NCI-H510A (cell line): ENCODE results near the gene C2orf92.
"Not testable (repeated sequence)": the region's sequence is repeated elsewhere in the genome, so short reads cannot be mapped to it uniquely, and the experiment has no call there.

Experiments used
- DNase-seq: peaks from one replicate; lab custom pipeline; 2025; lab: John Stamatoyannopoulos, UW

The C2orf92 gene

DNA sequence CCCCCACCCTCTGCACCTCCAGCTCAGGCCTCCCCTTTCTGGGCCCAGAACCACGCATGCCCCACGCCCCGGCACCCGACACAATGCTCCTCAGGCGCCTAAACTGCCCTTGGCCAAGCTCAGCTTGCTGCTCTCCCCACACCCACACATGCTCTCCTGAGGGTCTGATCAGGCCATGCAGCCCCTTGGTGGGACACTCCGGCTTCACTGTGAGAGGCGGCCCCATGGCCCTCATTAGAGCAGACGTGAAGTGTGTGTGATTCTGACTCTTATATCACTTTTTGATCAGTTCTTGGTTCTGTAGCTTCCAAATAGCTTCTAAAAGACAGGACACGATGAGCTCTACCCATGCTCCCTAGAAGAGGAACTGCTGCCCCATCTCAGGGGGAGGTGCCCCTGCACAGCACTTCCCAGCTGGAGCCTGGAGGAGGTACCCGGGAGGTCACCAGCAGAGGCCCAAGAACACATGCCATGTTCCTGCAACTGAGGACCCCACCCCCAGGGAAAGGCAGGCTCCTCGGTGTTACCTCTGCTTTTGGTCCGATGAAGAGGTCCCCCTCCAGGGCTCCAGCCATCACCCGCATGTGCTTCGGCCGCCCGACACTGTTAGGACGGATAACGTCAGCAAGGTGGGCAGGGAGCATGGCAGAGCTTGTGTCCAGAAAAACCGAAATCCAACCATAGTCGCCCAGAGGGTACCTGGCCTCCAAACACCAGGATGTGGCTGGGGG, 9.3 kb upstream of the C2orf92 start:
- no peak for DNase-seq

- DNase-seq = no peak
These were observed 8.6 kb upstream of the C2orf92 start for GRCh38 chr2:97660775-97661389.

GRCh38 chr2:97661927-97662326, 7.6 kb upstream of the C2orf92 start:
- no peak for DNase-seq

GRCh38 chr2:97662386-97662894, 7.1 kb upstream of the C2orf92 start:
- DNase-seq = no peak

DNA sequence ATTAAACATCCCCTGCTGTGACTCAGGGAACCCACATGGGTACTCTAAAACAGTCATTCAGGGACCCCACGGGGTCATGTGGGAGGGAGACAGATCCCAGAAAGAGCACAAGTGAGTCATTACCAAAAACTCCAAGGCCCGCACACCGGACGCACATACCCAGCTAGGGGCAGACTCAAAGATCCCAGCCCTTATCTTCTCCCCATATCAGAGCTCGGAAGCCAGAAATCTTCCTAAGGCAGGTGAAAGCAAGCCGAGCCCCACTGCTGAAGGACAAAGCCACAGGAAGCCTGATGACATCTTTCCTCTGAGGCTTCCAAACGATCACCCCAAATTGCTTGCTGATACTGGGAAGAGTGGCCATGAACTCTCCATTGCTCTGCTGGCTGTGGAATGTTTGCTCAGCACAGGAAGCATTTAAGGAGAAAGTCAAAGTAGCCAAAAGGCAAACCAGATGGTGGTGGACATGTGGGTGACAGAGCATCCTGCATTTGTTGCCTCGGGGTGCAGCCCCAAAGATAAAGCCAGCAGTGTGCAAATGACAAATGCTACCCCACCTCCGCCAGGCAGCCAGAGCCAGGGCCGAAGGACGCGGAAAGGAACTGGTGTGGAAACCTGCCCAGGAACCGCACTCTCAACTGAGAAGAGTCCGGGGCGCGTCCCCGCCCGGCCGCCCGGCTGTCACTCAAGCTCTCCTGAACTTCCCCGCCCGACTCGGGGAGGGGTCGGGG, 6.5 kb upstream of the C2orf92 start:
- peak; percentile 22 for DNase-seq

GRCh38 chr2:97663626-97663961, 5.9 kb upstream of the C2orf92 start:
- DNase-seq = no peak

DNA sequence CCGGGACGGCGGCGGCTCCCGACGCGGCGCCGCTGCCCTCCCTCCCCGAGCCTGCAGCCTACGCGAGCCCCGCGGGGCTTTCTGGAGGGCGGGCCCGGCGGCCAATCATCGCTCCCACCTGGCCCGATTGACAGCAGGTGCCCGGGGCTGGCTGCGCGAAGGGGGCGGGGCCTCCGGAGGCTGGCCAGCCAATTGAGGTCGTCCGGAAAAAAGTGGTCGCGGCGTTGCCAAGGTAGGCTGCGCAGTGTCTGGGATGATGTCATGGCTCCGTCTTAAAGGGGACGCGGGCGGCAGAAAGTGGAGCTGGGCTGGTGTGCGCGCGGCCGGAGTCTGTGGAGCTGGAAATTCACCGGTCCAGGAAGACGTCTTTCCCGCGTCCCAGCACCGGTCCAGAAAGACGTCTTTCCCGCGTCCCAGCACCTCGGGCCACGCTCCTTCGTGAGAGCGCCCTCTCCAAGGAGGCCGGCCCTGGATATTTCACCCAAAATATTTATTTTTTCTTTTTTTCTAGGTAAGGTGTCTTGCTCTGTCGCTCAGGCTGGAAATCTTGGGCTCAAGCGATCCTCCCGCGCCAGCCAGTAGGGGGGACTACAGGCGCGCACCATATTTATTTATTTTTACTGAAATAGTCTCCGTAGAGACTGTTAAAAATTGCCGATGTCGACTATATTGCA, 5.4 kb upstream of the C2orf92 start, which contains the start of gene ACTR1B:
Gene ACTR1B, minus strand, starts transcription at position 83 of the 674 bp plus-strand sequence. CDS start 154 bp downstream, outside the sequence.
- DNase-seq = peak; percentile 86

GRCh38 chr2:97664636-97664970, 4.9 kb upstream of the C2orf92 start:
- DNase-seq = peak; percentile 13

GRCh38 chr2:97670471-97670870, 958 bp downstream of the C2orf92 start:
- no peak for DNase-seq

GRCh38 chr2:97671526-97671925, 2.0 kb downstream of the C2orf92 start:
- DNase-seq = no peak

GRCh38 chr2:97672606-97673140, 3.2 kb downstream of the C2orf92 start:
- DNase-seq = not testable (repeated sequence)

- DNase-seq = no peak
These were observed 3.8 kb downstream of the C2orf92 start for GRCh38 chr2:97673182-97673914.

GRCh38 chr2:97673915-97674283, 4.4 kb downstream of the C2orf92 start:
- DNase-seq = no peak

DNA sequence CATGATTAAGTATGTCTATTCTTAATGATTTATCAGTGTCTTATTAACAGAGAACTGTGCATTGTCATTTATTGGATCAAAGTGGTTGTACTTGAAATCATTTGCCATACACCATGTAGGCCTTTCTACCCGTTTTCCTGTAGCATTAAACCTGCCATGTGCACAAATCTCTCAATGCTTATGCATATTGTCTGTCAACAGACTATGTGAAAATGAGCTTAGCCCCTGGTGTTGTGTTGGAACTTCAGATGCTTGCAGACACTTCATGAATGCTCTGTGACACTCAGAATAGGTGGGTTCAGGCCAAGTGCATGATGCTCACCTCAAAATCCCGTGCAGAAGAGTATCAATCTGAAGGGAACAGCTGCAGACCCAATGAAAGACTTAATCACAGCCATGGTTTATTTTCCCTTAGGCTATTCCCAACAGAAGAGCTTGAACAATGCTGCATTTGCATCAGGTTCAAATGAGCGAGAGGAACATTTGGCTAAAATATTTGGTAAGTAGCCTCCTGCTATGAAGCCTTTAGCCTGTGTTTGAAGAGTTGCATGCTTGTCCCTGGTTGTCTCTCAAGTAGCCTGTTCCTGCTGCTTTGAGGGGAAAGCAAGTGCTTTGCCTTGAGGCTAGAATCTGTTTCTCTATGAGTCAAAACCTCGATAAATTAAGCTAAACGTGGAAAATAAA, 6.1 kb downstream of the C2orf92 start:
- DNase-seq = no peak

DNA sequence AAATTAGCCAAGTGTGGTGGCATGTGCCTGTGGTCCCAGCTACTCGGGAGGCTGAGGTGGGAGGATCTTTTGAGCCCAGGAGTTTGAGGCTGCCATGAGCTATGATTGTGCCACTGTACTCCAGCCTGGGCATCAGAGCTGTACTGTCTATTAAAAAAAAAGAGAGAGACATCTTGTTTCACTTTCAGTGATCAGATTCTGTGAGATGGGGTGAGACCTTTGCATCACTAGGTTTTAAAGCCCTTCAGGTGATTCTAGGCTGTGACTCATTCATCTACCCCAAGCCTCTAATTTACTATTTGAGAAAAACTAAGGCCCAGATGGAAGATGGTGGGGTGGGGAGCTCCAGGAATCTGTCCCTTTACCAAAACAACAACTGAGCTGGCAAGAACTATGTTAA, 7.1 kb downstream of the C2orf92 start:
- DNase-seq = no peak

GRCh38 chr2:97677480-97677879, 8.0 kb downstream of the C2orf92 start:
- DNase-seq = no peak

DNA sequence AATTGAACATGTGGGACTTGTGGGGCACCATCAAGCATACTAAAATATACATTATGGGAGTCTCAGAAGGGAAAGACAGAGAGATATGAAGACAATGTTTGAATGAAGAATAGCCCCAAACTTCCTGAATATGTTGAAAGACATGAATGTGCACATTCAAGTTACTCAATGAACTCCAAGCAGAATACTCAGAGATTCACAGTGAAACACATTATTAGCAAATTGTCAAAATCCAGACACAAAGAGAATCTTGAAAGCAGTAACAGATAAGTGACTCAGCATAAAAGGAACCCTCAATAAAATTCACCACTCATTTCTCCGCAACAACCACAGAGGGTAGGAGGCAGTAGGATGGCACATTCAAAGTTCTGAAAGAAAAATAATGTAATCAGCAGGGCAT, 8.8 kb downstream of the C2orf92 start:
- no peak for DNase-seq

- DNase-seq = not testable (repeated sequence)
These were observed 17.7 kb downstream of the C2orf92 start for GRCh38 chr2:97687235-97687634.

DNA sequence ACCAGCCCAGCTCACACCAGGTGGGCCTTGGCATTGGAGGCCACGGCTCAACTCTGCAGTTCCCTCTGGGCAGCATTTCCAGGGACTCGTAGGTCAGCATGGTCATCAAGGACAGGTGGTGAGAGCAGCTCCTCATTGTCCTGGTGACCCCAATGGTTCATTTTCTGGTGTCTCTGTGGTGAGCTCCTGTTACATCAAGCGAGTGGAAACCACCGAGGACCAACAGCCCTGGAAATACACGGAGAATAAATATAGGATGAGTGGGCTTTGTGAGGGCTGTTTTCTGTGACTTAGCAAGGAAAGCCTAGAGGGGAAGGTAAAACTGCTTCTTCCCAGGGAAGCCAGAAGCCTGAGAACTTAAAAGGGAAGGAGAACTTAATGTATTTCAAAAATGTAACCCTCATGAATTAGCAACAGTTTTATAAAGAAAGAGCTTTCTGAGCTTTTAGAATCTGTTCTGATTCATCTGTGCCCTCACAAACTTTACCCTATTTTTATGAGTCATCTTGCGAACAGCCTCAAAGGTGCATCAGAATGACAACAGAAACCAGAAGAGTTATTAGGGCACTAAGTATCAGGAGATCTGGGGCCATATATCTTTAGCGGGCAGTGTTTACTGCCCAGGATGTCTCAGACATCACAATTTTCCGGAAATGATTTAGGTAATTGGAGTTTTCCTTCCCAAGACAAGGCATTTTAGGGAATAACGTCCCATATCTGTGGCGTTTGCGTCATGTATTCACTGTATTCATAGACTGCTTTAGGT, 18.7 kb downstream of the C2orf92 start:
- DNase-seq = no peak

GRCh38 chr2:97691166-97691565, 21.7 kb downstream of the C2orf92 start:
- no peak for DNase-seq
